Heart left ventricle (tissue), 16 donors: Measurements from ENCODE around the gene VDAC1. TPM values are rescaled to one million over a fixed set of nuclear protein-coding genes. Genes with fewer than 3 reads are reported as not detected.
A peak's percentile ranks its signal among the peaks of the same experiment; 100 is the strongest.

Experiments
- ATAC-seq, 4 donors: fragments of 200-7000 bp; cut with Tn5 transposase; one replicate each; pipeline ENCODE4 v1.9.1; 2020 to 2022; ENCODE audit warnings: moderate library complexity in 4 of 4, mild to moderate bottlenecking in 3 of 4, moderate number of reproducible peaks in 1 of 4
- DNase-seq, 5 donors: peaks; one replicate each; pipeline ENCODE4 v3.0.0-alpha.2; 2020
- H3K27ac ChIP-seq, 12 donors: fragments of 200-600 bp; sonication (generic) in 4 of 12; one replicate each; pipeline versions ENCODE4 v1.5.0 to v1.8.0; 2016 to 2022; ENCODE audit warnings: mild to moderate bottlenecking in 2 of 12
- H3K27me3 ChIP-seq, 9 donors: fragments of 200-600 bp; sonication (generic) in 2 of 9; one replicate each; pipeline versions ENCODE4 v1.5.1 to v1.8.0; 2016 to 2022; ENCODE audit warnings: mild to moderate bottlenecking in 3 of 9
- H3K36me3 ChIP-seq, 9 donors: fragments of 200-600 bp; sonication (generic) in 2 of 9; one replicate each; pipeline versions ENCODE4 v1.5.0 to v1.8.0; 2018 to 2022; ENCODE audit warnings: mild to moderate bottlenecking in 2 of 9
- H3K4me1 ChIP-seq, 12 donors: fragments of 200-600 bp; sonication (generic) in 4 of 12; one replicate each; pipeline versions ENCODE4 v1.5.0 to v1.8.0; 2016 to 2022; ENCODE audit warnings: mild to moderate bottlenecking in 3 of 12
- H3K4me3 ChIP-seq, 12 donors: fragments of 200-600 bp; sonication (generic) in 4 of 12; one replicate each; pipeline versions ENCODE4 v1.5.0 to v1.8.0; 2017 to 2022; ENCODE audit warnings: mild to moderate bottlenecking in 9 of 12, moderate library complexity in 4 of 12
- H3K9me3 ChIP-seq, 12 donors: fragments of 200-600 bp; sonication (generic) in 4 of 12; one replicate each; pipeline versions ENCODE4 v1.5.0 to v1.8.0; 2016 to 2022; ENCODE audit warnings: mild to moderate bottlenecking in 1 of 12
- CTCF ChIP-seq, 12 donors: fragments of 200-600 bp; sonication (generic) in 4 of 12; IDR thresholded peaks; one replicate each; pipeline versions ENCODE4 v1.5.0 to v1.8.0; 2018 to 2022; ENCODE audit warnings: antibody characterized with exemption in 12 of 12, mild to moderate bottlenecking in 5 of 12
- POLR2A ChIP-seq, 2 donors: fragments of 450-650 bp; IDR thresholded peaks; one replicate each; pipeline ENCODE4 v1.6.1; 2017; ENCODE audit warnings: antibody characterized with exemption in 2 of 2, mild to moderate bottlenecking in 2 of 2, moderate library complexity in 2 of 2
- WGBS, 4 donors: extraction: QIAGEN DNeasy Blood & Tissue Kit in 2 of 4; methylation state at CpG; one replicate each; pipeline versions ENCODE4 v1.1.5 to v1.1.7; 2013 to 2018; 5-methylcytosine and 5-hydroxymethylcytosine counted together
- intact Hi-C, 10 donors: fragments of 100-400 bp; cut with DNase I; formaldehyde crosslinking; loops; one replicate each; pipeline versions ENCODE4 v1.11.1 to v1.14.2; 2022
- polyA plus RNA-seq, 2 donors: library from polyadenylated mRNA; stranded (reverse); fragments of 200-250 nt; gene quantifications; one replicate each; pipeline ENCODE4 v1.2.3, GENCODE V29; 2013
- total RNA-seq, 9 donors: library from RNA; depleted of rRNA in 2 of 9; stranded (reverse); fragments of >200 nt in 2 of 9; fragmentation: NEBNext Ultra II Directional in 3 of 9; extraction: Animal tissue kit (Norgen Biotek cat#: 25700) in 3 of 9; gene quantifications; one replicate each; pipeline versions ENCODE4 v1.1.0 to v1.2.4, GENCODE V29; 2016 to 2023
- donor health status: ischemic (EF 13 %, LVEDD 7.1; RV severe dilation, severe dysfunction).
- donor health status: healthy with polysubstance abuse.
- donor health status: DM: no; HTN: yes; CAD: no.
- donor health status: DM: no; HTN: no; CAD: no.
- donor health status: ischemic (EF 25% LVEDD 6.9; RV normal size, moderate dysfunction).
- donor health status: ischemic (EF 25% LVEDD 5.7; RV mildly dilated, moderate dysfunction).
- donor health status: healthy.
- donor health status: DM: yes; HTN: yes; CAD: no.
- donor health status: ischemic (EF 35%, LVEDD 5.7; RV mildly dilated, moderate dysfunction).
- donor health status: nonischemic (EF 11% LVEDD 7.7; RV severe dilation, severe dysfunction).
- donor health status: DM: yes; HTN: yes; CAD: no.
- donor health status: PGD.
- donor health status: ischemic (EF 29% LVEDD 5.4; RV normal size, mild dysfunction).
- donor health status: nonischemic (EF 23%, LVEDD 6.1; RV moderate dilation, normal function).

The VDAC1 gene
- total and polyA plus RNA-seq, 11 donors = 379 to 596 (median 442) TPM

GRCh38 chr5:134000091-134000511 is 4.7 kb downstream of the VDAC1 start:
- 53 to 72% (median 63%) methylated on average over 5 of the region's 5 CpGs for WGBS, 4 donors

GRCh38 chr5:133998807-133999206 is 6.0 kb downstream of the VDAC1 start:
- WGBS, 4 donors = 84 to 89% (median 86%) methylated on average over 5 to 7 of the region's 7 CpGs
- H3K36me3 ChIP-seq = peaks cover 0 to 23% (median 8%) of the 10 kb centered on the region in 9 donors
- ATAC-seq = no peak
- peaks cover 11 to 97% (median 79%) of the 10 kb centered on the region in 12 donors for H3K4me1 ChIP-seq
- H3K4me3 ChIP-seq = no peak overlapping the region
- no peaks in the 10 kb centered on the region for H3K9me3 ChIP-seq
- no peak for DNase-seq
- no peaks in the 10 kb centered on the region for H3K27me3 ChIP-seq
- no peak for TF ChIP-seq CTCF (IDR thresholded peaks at IDR 0.05)
- TF ChIP-seq POLR2A (IDR thresholded peaks at IDR 0.05) = no peak
- H3K27ac ChIP-seq = peak overlapping the region in 3 of 12 donors; percentile 44 to 95 (median 78)
- intact Hi-C loops = no loop called here

More at GRCh38 chr5:134000091-134000511, 4.7 kb downstream of the VDAC1 start:
- ATAC-seq (peak; percentile 1 to 17 (median 9)), DNase-seq (peak in 2 of 5 donors; percentile 54 to 61)
- TF ChIP-seq POLR2A (IDR thresholded peaks at IDR 0.05) (no peak), CTCF (IDR thresholded peaks at IDR 0.05) (no peak)
- Histone ChIP-seq H3K4me1 (peaks cover 11 to 84% (median 71%) of the 10 kb centered on the region in 12 donors), H3K27ac (peak overlapping the region in 11 of 12 donors; percentile 15 to 100 (median 64)), H3K9me3 (no peaks in the 10 kb centered on the region), H3K4me3 (peak overlapping the region in 1 of 12 donors; percentile 5), H3K27me3 (no peaks in the 10 kb centered on the region), H3K36me3 (peaks cover 0 to 23% (median 8%) of the 10 kb centered on the region in 9 donors)
- intact Hi-C loops = loop anchor here in 1 of 10 donors (5.0 kb wide), 1 partner anchor 33 kb away; the partner anchor contains the start of gene C5orf15

GRCh38 chr5:133998042-133998441 is 6.7 kb downstream of the VDAC1 start:
- DNase-seq = no peak
- Histone ChIP-seq H3K27me3 (no peaks in the 10 kb centered on the region), H3K36me3 (peaks cover 0 to 23% (median 8%) of the 10 kb centered on the region in 9 donors), H3K27ac (peak overlapping the region in 1 of 12 donors; percentile 78), H3K4me1 (peaks cover 9 to 99% (median 80%) of the 10 kb centered on the region in 12 donors), H3K9me3 (no peaks in the 10 kb centered on the region), H3K4me3 (no peak overlapping the region)
- no peak for ATAC-seq
- intact Hi-C loops = no loop called here
- TF ChIP-seq POLR2A (IDR thresholded peaks at IDR 0.05) (no peak), CTCF (IDR thresholded peaks at IDR 0.05) (no peak)
- WGBS, 4 donors = 72 to 90% (median 81%) methylated on average over 6 of the region's 6 CpGs

GRCh38 chr5:133996683-133997252 is 8.0 kb downstream of the VDAC1 start:
- DNase-seq (no peak), ATAC-seq (no peak)
- Histone ChIP-seq H3K36me3 (peaks cover 0 to 22% (median 9%) of the 10 kb centered on the region in 9 donors), H3K27ac (peak overlapping the region in 8 of 12 donors; percentile 18 to 90 (median 83)), H3K9me3 (no peaks in the 10 kb centered on the region), H3K4me3 (no peak overlapping the region), H3K4me1 (peaks cover 9 to 99% (median 76%) of the 10 kb centered on the region in 12 donors), H3K27me3 (no peaks in the 10 kb centered on the region)
- TF ChIP-seq CTCF (IDR thresholded peaks at IDR 0.05) (peak in 8 of 12 donors; percentile 8 to 44 (median 27)), POLR2A (IDR thresholded peaks at IDR 0.05) (no peak)
- 64 to 74% (median 69%) methylated on average over 3 of the region's 3 CpGs for WGBS, 4 donors
- intact Hi-C loops = no loop called here
